ENCODE measurements around the gene TMEM144.

- no peak for TF ChIP-seq ZNF426 (tag by site-specific recombination; IDR thresholded peaks at IDR 0.05)
- TF ChIP-seq CTCF (tag by site-specific recombination; IDR thresholded peaks at IDR 0.05) = no peak
- no peak for TF ChIP-seq YY1 (tag by site-specific recombination; IDR thresholded peaks at IDR 0.05)
- no peak for TF ChIP-seq SP7 (tag by site-specific recombination; IDR thresholded peaks at IDR 0.05)
Measured at GRCh38 chr4:158280856-158281255, 70.6 kb downstream of the TMEM144 start.
